HEK293 (cell line): ENCODE data around the gene C7orf57.

Experiments used
- CTCF ChIA-PET: fragments of 350-600 bp; formaldehyde crosslinking; extraction: SDS; loops from one replicate; lab custom pipeline; 2021; ENCODE audit warnings: antibody characterized with exemption; lab: Yijun Ruan, JAX
- POLR2A ChIA-PET: fragments of 300-600 bp; formaldehyde crosslinking; extraction: SDS; loops from one replicate; lab custom pipeline; 2020; ENCODE audit warnings: antibody characterized with exemption, inconsistent platforms; lab: Yijun Ruan, JAX
- H3K27ac ChIP-seq: fragments of 200-500 bp; sonication (Bioruptor generic); 2 replicates; pipeline ENCODE4 v1.5.1; 2014; ENCODE audit warnings: low read depth, low read length, control low read depth, inconsistent platforms; ENCODE audit errors: extremely low read depth
- H3K36me3 ChIP-seq, 2 experiments: fragments of 200-500 bp in 1 of 2; sonication (Bioruptor generic) in 1 of 2; 1 replicate in 1 of 2; 2 replicates in 1 of 2; pipeline ENCODE4 v1.5.1; 2014 to 2017; ENCODE audit warnings: inconsistent platforms in 2 of 2, low read length in 2 of 2; ENCODE audit not compliant: control insufficient read depth in 2 of 2, insufficient read depth in 1 of 2
- H3K4me1 ChIP-seq: fragments of 200-500 bp; sonication (Bioruptor generic); 2 replicates; pipeline ENCODE4 v1.5.1; 2014; ENCODE audit warnings: mild to moderate bottlenecking, low read length, inconsistent platforms; ENCODE audit not compliant: control insufficient read depth, insufficient read depth
- H3K4me3 ChIP-seq: 2 replicates; pipeline ENCODE4 v1.5.1; 2011; ENCODE audit warnings: low read depth, mild to moderate bottlenecking, control low read depth, low read length, moderate library complexity
- H3K9me3 ChIP-seq: fragments of 200-500 bp; sonication (Bioruptor generic); 2 replicates; pipeline ENCODE4 v1.5.1; 2014; ENCODE audit warnings: low read depth, low read length, inconsistent platforms; ENCODE audit not compliant: control insufficient read depth, insufficient read depth
- TRIM28 ChIP-seq: IDR thresholded peaks from 2 replicates; pipeline ENCODE4 v1.6.1; 2011; ENCODE audit warnings: low read length, control low read depth, borderline replicate concordance
- ZBTB21 ChIP-seq: fragments of 450-650 bp; formaldehyde crosslinking; IDR thresholded peaks from 2 replicates; pipeline ENCODE4 v1.5.1; 2017; ENCODE audit warnings: missing biosample characterization, missing genetic modification characterization
- ZBTB48 ChIP-seq: fragments of 450-650 bp; formaldehyde crosslinking; IDR thresholded peaks from 2 replicates; pipeline ENCODE4 v1.5.1; 2016; ENCODE audit warnings: missing biosample characterization, missing genetic modification characterization
- ZBTB7A ChIP-seq: fragments of 450-650 bp; formaldehyde crosslinking; IDR thresholded peaks from 2 replicates; pipeline ENCODE4 v1.5.1; 2016; ENCODE audit warnings: low read depth, missing biosample characterization, missing genetic modification characterization
- ZNF112 ChIP-seq: fragments of 450-650 bp; formaldehyde crosslinking; IDR thresholded peaks from 2 replicates; pipeline ENCODE4 v1.5.0; 2017; ENCODE audit warnings: missing biosample characterization, missing genetic modification characterization
- ZNF239 ChIP-seq: fragments of 450-650 bp; formaldehyde crosslinking; IDR thresholded peaks from 2 replicates; pipeline ENCODE4 v1.5.1; 2016; ENCODE audit warnings: missing biosample characterization, missing genetic modification characterization
- ZNF266 ChIP-seq: fragments of 450-650 bp; formaldehyde crosslinking; IDR thresholded peaks from 2 replicates; pipeline ENCODE4 v1.5.1; 2016; ENCODE audit warnings: missing biosample characterization, missing genetic modification characterization, low read depth
- ZNF341 ChIP-seq: fragments of 450-650 bp; formaldehyde crosslinking; IDR thresholded peaks from 2 replicates; pipeline ENCODE4; 2016; ENCODE audit warnings: low read depth, missing biosample characterization, missing genetic modification characterization
- ZNF423 ChIP-seq: fragments of 450-650 bp; formaldehyde crosslinking; IDR thresholded peaks from 2 replicates; pipeline ENCODE4 v1.5.1; 2016; ENCODE audit warnings: missing biosample characterization, missing genetic modification characterization
- ZNF544 ChIP-seq: fragments of 450-650 bp; formaldehyde crosslinking; IDR thresholded peaks from 2 replicates; pipeline ENCODE4 v1.5.0; 2017; ENCODE audit warnings: missing biosample characterization, missing genetic modification characterization
- ZNF707 ChIP-seq: fragments of 450-650 bp; formaldehyde crosslinking; IDR thresholded peaks from 2 replicates; pipeline ENCODE4 v1.5.1; 2016; ENCODE audit warnings: missing biosample characterization, missing genetic modification characterization
- ZNF785 ChIP-seq: fragments of 450-650 bp; formaldehyde crosslinking; IDR thresholded peaks from 2 replicates; pipeline ENCODE4 v1.5.1; 2016; ENCODE audit warnings: missing biosample characterization, missing genetic modification characterization
- TF ChIP-seq, protein P1 (sequence below): fragments of 450-650 bp; formaldehyde crosslinking; IDR thresholded peaks from 2 replicates; pipeline ENCODE4 v1.5.1; 2017; ENCODE audit warnings: missing biosample characterization, missing genetic modification characterization
- TF ChIP-seq, protein P2 (sequence below): fragments of 450-650 bp; formaldehyde crosslinking; IDR thresholded peaks from 2 replicates; pipeline ENCODE4 v1.5.1; 2016; ENCODE audit warnings: missing biosample characterization, missing genetic modification characterization, borderline replicate concordance
- TF ChIP-seq, protein P3 (sequence below): fragments of 450-650 bp; formaldehyde crosslinking; IDR thresholded peaks from 2 replicates; pipeline ENCODE4 v1.5.1; 2016; ENCODE audit warnings: missing biosample characterization, missing genetic modification characterization
- TF ChIP-seq, protein P4 (sequence below): fragments of 450-650 bp; formaldehyde crosslinking; IDR thresholded peaks from 2 replicates; pipeline ENCODE4 v1.5.1; 2017; ENCODE audit warnings: missing biosample characterization, missing genetic modification characterization
- TF ChIP-seq, protein P5 (sequence below): fragments of 450-650 bp; formaldehyde crosslinking; IDR thresholded peaks from 2 replicates; pipeline ENCODE4 v1.5.1; 2016; ENCODE audit warnings: missing biosample characterization, missing genetic modification characterization
- TF ChIP-seq, protein P6 (sequence below): fragments of 450-650 bp; formaldehyde crosslinking; IDR thresholded peaks from 2 replicates; pipeline ENCODE4 v1.5.1; 2017; ENCODE audit warnings: missing biosample characterization, missing genetic modification characterization
- TF ChIP-seq, protein P7 (sequence below): fragments of 450-650 bp; formaldehyde crosslinking; IDR thresholded peaks from 2 replicates; pipeline ENCODE4 v1.5.1; 2016; ENCODE audit warnings: missing biosample characterization, missing genetic modification characterization

Gene C7orf57

DNA sequence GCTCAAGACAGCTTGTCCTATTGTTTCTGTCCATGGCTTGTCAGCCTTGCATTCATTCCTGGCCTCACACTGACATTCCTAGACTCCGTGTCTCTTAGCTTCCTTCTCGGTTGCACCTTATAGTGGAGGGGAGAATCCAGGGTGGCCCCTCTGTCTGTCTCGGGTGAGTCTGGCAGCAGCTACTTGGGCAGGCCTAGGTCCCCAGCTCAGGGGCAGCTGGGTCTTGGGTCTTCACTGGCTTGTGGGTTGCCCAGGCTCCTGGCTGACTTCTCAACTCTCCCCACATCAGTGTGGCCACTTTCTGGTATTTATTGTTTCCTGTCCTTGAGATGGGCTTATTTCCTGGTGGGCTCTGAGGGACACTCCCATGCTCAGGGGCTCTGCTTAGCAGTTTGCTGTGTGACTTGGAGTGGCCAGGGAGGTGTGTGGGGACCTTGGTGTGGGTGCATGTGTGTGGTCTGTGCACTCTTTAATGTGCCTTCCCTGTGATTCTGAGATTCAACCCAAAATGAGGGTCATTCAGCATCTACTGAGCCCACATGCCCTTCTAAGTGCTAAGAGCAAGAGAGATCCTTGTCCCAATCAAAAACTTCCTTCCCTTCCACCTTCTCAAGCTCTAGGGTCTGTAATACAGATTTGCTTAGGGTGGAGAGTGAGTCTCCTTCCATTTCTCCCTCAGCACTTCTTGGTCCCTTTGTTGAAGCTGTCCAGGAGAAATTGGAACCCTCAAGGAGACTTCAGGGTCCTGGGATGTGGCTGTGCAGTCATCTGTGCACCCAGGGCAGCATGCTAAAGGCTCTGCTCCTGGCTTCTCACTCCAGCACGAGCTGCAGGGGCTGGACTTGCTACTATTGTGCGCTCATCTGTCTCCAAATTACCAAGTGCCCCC lies 73.9 kb downstream of the C7orf57 start:
- Histone ChIP-seq H3K36me3 (peaks cover 5 to 45% of the 10 kb centered on the region in 2 experiments), H3K4me1 (no peaks in the 10 kb centered on the region), H3K27ac (no peak overlapping the region), H3K4me3 (no peak overlapping the region), H3K9me3 (no peaks in the 10 kb centered on the region)
- TF ChIP-seq, protein P1, sequence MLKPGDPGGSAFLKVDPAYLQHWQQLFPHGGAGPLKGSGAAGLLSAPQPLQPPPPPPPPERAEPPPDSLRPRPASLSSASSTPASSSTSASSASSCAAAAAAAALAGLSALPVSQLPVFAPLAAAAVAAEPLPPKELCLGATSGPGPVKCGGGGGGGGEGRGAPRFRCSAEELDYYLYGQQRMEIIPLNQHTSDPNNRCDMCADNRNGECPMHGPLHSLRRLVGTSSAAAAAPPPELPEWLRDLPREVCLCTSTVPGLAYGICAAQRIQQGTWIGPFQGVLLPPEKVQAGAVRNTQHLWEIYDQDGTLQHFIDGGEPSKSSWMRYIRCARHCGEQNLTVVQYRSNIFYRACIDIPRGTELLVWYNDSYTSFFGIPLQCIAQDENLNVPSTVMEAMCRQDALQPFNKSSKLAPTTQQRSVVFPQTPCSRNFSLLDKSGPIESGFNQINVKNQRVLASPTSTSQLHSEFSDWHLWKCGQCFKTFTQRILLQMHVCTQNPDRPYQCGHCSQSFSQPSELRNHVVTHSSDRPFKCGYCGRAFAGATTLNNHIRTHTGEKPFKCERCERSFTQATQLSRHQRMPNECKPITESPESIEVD (tag by site-specific recombination) = no peak
- TF ChIP-seq ZNF112 (tag by site-specific recombination) (no peak), ZBTB21 (no peak), ZNF785 (tag by site-specific recombination) (no peak), TRIM28 (no peak), ZBTB7A (no peak), ZNF266 (tag by site-specific recombination) (no peak), ZNF544 (no peak), ZNF707 (tag by site-specific recombination) (no peak), ZBTB48 (tag by site-specific recombination) (no peak), ZNF423 (no peak), ZNF239 (tag by site-specific recombination) (no peak), ZNF341 (no peak)
- TF ChIP-seq, protein P2, sequence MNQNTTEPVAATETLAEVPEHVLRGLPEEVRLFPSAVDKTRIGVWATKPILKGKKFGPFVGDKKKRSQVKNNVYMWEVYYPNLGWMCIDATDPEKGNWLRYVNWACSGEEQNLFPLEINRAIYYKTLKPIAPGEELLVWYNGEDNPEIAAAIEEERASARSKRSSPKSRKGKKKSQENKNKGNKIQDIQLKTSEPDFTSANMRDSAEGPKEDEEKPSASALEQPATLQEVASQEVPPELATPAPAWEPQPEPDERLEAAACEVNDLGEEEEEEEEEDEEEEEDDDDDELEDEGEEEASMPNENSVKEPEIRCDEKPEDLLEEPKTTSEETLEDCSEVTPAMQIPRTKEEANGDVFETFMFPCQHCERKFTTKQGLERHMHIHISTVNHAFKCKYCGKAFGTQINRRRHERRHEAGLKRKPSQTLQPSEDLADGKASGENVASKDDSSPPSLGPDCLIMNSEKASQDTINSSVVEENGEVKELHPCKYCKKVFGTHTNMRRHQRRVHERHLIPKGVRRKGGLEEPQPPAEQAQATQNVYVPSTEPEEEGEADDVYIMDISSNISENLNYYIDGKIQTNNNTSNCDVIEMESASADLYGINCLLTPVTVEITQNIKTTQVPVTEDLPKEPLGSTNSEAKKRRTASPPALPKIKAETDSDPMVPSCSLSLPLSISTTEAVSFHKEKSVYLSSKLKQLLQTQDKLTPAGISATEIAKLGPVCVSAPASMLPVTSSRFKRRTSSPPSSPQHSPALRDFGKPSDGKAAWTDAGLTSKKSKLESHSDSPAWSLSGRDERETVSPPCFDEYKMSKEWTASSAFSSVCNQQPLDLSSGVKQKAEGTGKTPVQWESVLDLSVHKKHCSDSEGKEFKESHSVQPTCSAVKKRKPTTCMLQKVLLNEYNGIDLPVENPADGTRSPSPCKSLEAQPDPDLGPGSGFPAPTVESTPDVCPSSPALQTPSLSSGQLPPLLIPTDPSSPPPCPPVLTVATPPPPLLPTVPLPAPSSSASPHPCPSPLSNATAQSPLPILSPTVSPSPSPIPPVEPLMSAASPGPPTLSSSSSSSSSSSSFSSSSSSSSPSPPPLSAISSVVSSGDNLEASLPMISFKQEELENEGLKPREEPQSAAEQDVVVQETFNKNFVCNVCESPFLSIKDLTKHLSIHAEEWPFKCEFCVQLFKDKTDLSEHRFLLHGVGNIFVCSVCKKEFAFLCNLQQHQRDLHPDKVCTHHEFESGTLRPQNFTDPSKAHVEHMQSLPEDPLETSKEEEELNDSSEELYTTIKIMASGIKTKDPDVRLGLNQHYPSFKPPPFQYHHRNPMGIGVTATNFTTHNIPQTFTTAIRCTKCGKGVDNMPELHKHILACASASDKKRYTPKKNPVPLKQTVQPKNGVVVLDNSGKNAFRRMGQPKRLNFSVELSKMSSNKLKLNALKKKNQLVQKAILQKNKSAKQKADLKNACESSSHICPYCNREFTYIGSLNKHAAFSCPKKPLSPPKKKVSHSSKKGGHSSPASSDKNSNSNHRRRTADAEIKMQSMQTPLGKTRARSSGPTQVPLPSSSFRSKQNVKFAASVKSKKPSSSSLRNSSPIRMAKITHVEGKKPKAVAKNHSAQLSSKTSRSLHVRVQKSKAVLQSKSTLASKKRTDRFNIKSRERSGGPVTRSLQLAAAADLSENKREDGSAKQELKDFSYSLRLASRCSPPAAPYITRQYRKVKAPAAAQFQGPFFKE = no peak
- TF ChIP-seq, protein P3, sequence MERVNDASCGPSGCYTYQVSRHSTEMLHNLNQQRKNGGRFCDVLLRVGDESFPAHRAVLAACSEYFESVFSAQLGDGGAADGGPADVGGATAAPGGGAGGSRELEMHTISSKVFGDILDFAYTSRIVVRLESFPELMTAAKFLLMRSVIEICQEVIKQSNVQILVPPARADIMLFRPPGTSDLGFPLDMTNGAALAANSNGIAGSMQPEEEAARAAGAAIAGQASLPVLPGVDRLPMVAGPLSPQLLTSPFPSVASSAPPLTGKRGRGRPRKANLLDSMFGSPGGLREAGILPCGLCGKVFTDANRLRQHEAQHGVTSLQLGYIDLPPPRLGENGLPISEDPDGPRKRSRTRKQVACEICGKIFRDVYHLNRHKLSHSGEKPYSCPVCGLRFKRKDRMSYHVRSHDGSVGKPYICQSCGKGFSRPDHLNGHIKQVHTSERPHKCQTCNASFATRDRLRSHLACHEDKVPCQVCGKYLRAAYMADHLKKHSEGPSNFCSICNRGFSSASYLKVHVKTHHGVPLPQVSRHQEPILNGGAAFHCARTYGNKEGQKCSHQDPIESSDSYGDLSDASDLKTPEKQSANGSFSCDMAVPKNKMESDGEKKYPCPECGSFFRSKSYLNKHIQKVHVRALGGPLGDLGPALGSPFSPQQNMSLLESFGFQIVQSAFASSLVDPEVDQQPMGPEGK (tag by site-specific recombination) = no peak
- TF ChIP-seq, protein P4, sequence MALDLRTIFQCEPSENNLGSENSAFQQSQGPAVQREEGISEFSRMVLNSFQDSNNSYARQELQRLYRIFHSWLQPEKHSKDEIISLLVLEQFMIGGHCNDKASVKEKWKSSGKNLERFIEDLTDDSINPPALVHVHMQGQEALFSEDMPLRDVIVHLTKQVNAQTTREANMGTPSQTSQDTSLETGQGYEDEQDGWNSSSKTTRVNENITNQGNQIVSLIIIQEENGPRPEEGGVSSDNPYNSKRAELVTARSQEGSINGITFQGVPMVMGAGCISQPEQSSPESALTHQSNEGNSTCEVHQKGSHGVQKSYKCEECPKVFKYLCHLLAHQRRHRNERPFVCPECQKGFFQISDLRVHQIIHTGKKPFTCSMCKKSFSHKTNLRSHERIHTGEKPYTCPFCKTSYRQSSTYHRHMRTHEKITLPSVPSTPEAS (tag by site-specific recombination) = no peak
- TF ChIP-seq, protein P5, sequence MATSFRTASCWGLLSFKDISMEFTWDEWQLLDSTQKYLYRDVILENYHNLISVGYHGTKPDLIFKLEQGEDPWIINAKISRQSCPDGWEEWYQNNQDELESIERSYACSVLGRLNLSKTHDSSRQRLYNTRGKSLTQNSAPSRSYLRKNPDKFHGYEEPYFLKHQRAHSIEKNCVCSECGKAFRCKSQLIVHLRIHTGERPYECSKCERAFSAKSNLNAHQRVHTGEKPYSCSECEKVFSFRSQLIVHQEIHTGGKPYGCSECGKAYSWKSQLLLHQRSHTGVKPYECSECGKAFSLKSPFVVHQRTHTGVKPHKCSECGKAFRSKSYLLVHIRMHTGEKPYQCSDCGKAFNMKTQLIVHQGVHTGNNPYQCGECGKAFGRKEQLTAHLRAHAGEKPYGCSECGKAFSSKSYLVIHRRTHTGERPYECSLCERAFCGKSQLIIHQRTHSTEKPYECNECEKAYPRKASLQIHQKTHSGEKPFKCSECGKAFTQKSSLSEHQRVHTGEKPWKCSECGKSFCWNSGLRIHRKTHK (tag by site-specific recombination) = no peak
- TF ChIP-seq, protein P6, sequence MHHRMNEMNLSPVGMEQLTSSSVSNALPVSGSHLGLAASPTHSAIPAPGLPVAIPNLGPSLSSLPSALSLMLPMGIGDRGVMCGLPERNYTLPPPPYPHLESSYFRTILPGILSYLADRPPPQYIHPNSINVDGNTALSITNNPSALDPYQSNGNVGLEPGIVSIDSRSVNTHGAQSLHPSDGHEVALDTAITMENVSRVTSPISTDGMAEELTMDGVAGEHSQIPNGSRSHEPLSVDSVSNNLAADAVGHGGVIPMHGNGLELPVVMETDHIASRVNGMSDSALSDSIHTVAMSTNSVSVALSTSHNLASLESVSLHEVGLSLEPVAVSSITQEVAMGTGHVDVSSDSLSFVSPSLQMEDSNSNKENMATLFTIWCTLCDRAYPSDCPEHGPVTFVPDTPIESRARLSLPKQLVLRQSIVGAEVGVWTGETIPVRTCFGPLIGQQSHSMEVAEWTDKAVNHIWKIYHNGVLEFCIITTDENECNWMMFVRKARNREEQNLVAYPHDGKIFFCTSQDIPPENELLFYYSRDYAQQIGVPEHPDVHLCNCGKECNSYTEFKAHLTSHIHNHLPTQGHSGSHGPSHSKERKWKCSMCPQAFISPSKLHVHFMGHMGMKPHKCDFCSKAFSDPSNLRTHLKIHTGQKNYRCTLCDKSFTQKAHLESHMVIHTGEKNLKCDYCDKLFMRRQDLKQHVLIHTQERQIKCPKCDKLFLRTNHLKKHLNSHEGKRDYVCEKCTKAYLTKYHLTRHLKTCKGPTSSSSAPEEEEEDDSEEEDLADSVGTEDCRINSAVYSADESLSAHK = no peak
- TF ChIP-seq, protein P7, sequence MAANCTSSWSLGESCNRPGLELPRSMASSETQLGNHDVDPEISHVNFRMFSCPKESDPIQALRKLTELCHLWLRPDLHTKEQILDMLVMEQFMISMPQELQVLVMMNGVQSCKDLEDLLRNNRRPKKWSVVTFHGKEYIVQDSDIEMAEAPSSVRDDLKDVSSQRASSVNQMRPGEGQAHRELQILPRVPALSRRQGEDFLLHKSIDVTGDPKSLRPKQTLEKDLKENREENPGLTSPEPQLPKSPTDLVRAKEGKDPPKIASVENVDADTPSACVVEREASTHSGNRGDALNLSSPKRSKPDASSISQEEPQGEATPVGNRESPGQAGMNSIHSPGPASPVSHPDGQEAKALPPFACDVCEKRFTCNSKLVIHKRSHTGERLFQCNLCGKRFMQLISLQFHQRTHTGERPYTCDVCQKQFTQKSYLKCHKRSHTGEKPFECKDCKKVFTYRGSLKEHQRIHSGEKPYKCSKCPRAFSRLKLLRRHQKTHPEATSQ = no peak
- ChIA-PET CTCF (interaction anchor here (0.6 to 6.8 kb wide), 27 partner anchors 7 to 673 kb away, joined by 3 to 88 read pairs (median 6); partner anchors contain the start of genes PKD1L1 and UPP1), POLR2A (interaction anchor here (1.1 to 2.9 kb wide), 3 partner anchors 15 to 117 kb away, joined by 3 to 13 read pairs (median 11); partner anchors contain the start of gene UPP1)
